C4-2B (cell line): ENCODE results near the gene NTMT1.

Experiments
- H3K27ac ChIP-seq: fragments of 450-650 bp; 2 replicates; pipeline ENCODE4 v1.5.1; 2017
- CTCF ChIP-seq: fragments of 450-650 bp; conservative IDR thresholded peaks from 2 replicates; pipeline ENCODE4 v1.5.1; 2017; ENCODE audit warnings: mild to moderate bottlenecking
- ZFX ChIP-seq: fragments of 450-650 bp; IDR thresholded peaks from 2 replicates; pipeline ENCODE4 v1.6.1; 2017

The NTMT1 gene

GRCh38 chr9:129628709-129629108, 2.7 kb downstream of the NTMT1 start:
- no peak for TF ChIP-seq CTCF
- TF ChIP-seq ZFX, result no peak
- no peak overlapping the region for H3K27ac ChIP-seq

GRCh38 chr9:129629251-129629820, 3.4 kb downstream of the NTMT1 start:
- no peak overlapping the region for H3K27ac ChIP-seq

GRCh38 chr9:129630967-129631673, 5.2 kb downstream of the NTMT1 start:
- TF ChIP-seq ZFX, result no peak
- TF ChIP-seq CTCF, result no peak
- H3K27ac ChIP-seq, result no peak overlapping the region

More at GRCh38 chr9:129629251-129629820, 3.4 kb downstream of the NTMT1 start:
- TF ChIP-seq CTCF, result no peak
- TF ChIP-seq ZFX, result no peak

GRCh38 chr9:129631674-129632129, 5.7 kb downstream of the NTMT1 start:
- TF ChIP-seq CTCF (no peak), ZFX (no peak)
- H3K27ac ChIP-seq, result no peak overlapping the region

- TF ChIP-seq CTCF, result no peak
- TF ChIP-seq ZFX, result no peak
- H3K27ac ChIP-seq, result no peak overlapping the region
These were observed 6.5 kb downstream of the NTMT1 start for GRCh38 chr9:129632460-129632859.

GRCh38 chr9:129633207-129633606, 7.2 kb downstream of the NTMT1 start:
- no peak for TF ChIP-seq ZFX
- no peak for TF ChIP-seq CTCF
- no peak overlapping the region for H3K27ac ChIP-seq

- no peak for TF ChIP-seq CTCF
- no peak for TF ChIP-seq ZFX
These were observed 7.9 kb downstream of the NTMT1 start for GRCh38 chr9:129633848-129634247.

More at GRCh38 chr9:129633848-129634247, 7.9 kb downstream of the NTMT1 start:
- no peak overlapping the region for H3K27ac ChIP-seq
